Lung (tissue), 12 donors: ENCODE measurements around the gene CCDC47. TPM values are rescaled to one million over a fixed set of nuclear protein-coding genes. Genes with fewer than 3 reads are reported as not detected.

Experiments
- ATAC-seq: fragments of 200-7000 bp; cut with Tn5 transposase; one replicate; pipeline ENCODE4 v1.9.1; 2020; ENCODE audit warnings: moderate number of reproducible peaks; ENCODE audit not compliant: insufficient read depth, low FRiP score
- DNase-seq, 3 donors: peaks; one replicate each; pipeline ENCODE4 v3.0.0-alpha.2; 2013 to 2017
- H3K27ac ChIP-seq, 2 donors: one replicate each; pipeline ENCODE4 v1.5.1; 2013; ENCODE audit warnings: mild to moderate bottlenecking in 2 of 2, moderate library complexity in 2 of 2, control low read depth in 1 of 2, inconsistent platforms in 1 of 2, low read depth in 1 of 2, low read length in 1 of 2
- H3K27me3 ChIP-seq, 3 donors: one replicate each; pipeline ENCODE4 v1.5.1; 2013; ENCODE audit warnings: low read length in 2 of 3; ENCODE audit not compliant: control insufficient read depth in 3 of 3, insufficient read depth in 3 of 3
- H3K36me3 ChIP-seq, 4 donors: one replicate each; pipeline ENCODE4 v1.5.1; 2013; ENCODE audit warnings: low read length in 4 of 4, mild to moderate bottlenecking in 1 of 4, moderate library complexity in 1 of 4; ENCODE audit not compliant: control insufficient read depth in 4 of 4, insufficient read depth in 4 of 4
- H3K4me1 ChIP-seq, 5 donors: one replicate each; pipeline ENCODE4 v1.5.1; 2013; ENCODE audit warnings: low read length in 5 of 5, mild to moderate bottlenecking in 2 of 5, moderate library complexity in 1 of 5; ENCODE audit not compliant: control insufficient read depth in 5 of 5, insufficient read depth in 5 of 5
- H3K4me3 ChIP-seq: one replicate; pipeline ENCODE4 v1.5.1; 2013; ENCODE audit warnings: mild to moderate bottlenecking, control low read depth, moderate library complexity
- H3K9ac ChIP-seq, 2 donors: one replicate each; pipeline ENCODE4 v1.5.1; 2013; ENCODE audit warnings: low read length in 2 of 2, control low read depth in 1 of 2; ENCODE audit not compliant: insufficient read depth in 1 of 2
- H3K9me3 ChIP-seq, 4 donors: one replicate each; pipeline ENCODE4 v1.5.1; 2013; ENCODE audit warnings: low read length in 3 of 4, mild to moderate bottlenecking in 1 of 4, moderate library complexity in 1 of 4; ENCODE audit not compliant: control insufficient read depth in 4 of 4, insufficient read depth in 3 of 4
- WGBS, 2 donors: extraction: QIAGEN DNeasy Blood & Tissue Kit; methylation state at CpG; one replicate each; pipeline ENCODE4 v1.1.7; 2013; 5-methylcytosine and 5-hydroxymethylcytosine counted together
- polyA plus RNA-seq, 2 donors: library from polyadenylated mRNA; stranded (reverse); fragments of 200-250 nt; gene quantifications; one replicate each; pipeline ENCODE4 v1.2.1, GENCODE V29; 2013
- total RNA-seq, 2 donors: library from RNA; depleted of rRNA in 1 of 2; stranded (reverse); fragments of >200 nt in 1 of 2; gene quantifications; one replicate each; pipeline ENCODE4 v1.2.1, GENCODE V29; 2014 to 2021
- TF ChIP-seq, protein P1 (sequence below): IDR thresholded peaks from 2 replicates; pipeline ENCODE4 v1.5.1; 2012; ENCODE audit warnings: mild to moderate bottlenecking; ENCODE audit errors: control extremely low read depth, extremely low read depth
- donor health status: control.
- donor health status: control.
- donor health status: Bipolar disorder and iron deficiency.
- donor health status: healthy.
- donor health status: DM: yes; HTN: yes; CAD: no.

CCDC47 gene
- total and polyA plus RNA-seq, 4 donors: 29.5 to 89.9 (median 82.7) TPM

DNA sequence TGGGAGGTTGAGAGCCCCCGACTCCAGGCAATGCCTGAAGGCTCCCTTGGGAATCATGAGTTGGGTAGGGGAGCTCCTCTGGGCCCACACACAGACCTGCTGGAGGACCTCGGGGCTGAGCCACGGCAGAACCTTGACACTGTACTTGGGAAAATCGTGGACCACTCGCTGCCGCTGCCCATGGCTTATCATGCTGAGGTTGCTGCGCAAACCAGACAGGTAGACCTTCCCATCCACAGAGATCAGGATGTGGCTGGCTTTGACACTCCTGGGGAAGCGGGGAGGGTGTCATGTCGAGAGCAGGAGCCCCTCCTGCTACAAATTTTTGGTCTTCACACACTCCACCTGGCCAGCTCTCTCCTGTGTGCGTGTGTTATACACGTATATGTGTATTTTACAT lies 66.2 kb downstream of the CCDC47 start:
- no peak overlapping the region for H3K9ac ChIP-seq
- H3K36me3 ChIP-seq: peaks cover 20 to 41% (median 33%) of the 10 kb centered on the region in 4 donors
- H3K9me3 ChIP-seq: no peaks in the 10 kb centered on the region
- H3K4me3 ChIP-seq: no peak overlapping the region
- DNase-seq (no peak), ATAC-seq (no peak)
- no peak overlapping the region for H3K27ac ChIP-seq
- no peaks in the 10 kb centered on the region for H3K27me3 ChIP-seq
- WGBS, 2 donors: 92% methylated on average over 11 of the region's 11 CpGs
- peaks cover 0 to 7% (median 0%) of the 10 kb centered on the region in 5 donors for H3K4me1 ChIP-seq
- TF ChIP-seq, protein P1, sequence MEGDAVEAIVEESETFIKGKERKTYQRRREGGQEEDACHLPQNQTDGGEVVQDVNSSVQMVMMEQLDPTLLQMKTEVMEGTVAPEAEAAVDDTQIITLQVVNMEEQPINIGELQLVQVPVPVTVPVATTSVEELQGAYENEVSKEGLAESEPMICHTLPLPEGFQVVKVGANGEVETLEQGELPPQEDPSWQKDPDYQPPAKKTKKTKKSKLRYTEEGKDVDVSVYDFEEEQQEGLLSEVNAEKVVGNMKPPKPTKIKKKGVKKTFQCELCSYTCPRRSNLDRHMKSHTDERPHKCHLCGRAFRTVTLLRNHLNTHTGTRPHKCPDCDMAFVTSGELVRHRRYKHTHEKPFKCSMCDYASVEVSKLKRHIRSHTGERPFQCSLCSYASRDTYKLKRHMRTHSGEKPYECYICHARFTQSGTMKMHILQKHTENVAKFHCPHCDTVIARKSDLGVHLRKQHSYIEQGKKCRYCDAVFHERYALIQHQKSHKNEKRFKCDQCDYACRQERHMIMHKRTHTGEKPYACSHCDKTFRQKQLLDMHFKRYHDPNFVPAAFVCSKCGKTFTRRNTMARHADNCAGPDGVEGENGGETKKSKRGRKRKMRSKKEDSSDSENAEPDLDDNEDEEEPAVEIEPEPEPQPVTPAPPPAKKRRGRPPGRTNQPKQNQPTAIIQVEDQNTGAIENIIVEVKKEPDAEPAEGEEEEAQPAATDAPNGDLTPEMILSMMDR: no peak

DNA sequence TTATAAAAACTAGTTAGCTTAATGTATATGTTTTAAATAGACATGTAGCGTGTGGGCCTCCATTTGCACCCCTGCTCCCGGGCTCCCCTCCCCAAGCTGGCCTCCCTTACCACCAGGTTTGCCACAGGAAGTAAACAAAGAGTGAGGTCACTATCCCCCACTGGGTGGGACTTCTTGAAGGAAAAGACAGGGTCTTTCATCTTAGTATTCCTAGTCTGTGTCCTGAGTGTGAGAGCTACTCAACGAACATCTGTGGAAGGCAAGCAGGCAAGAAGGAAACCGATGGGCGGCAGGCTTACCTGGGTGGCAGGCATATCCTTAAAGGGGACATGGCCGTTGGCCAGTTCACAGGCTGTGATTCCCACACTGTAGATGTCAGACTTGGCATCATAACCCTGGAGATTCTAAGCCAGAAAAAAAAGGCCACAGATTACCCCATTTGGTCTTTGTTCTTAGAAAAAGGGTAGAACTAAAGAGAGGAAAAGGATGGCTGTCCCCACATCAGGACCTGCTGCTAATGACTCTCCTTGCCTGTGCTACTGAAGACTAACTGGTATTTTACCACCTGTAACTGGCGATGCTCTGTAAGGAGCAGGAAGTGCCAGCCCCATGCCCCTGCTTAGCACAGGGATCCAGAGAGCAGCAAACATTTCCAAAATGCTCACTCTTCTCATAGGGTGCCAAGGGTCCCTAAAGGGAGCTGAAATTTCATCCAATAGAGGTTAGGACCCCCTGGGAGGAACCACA lies 66.9 kb downstream of the CCDC47 start:
- peaks cover 0 to 10% (median 0%) of the 10 kb centered on the region in 5 donors for H3K4me1 ChIP-seq
- H3K4me3 ChIP-seq: no peak overlapping the region
- 74 to 75% methylated on average over 7 of the region's 7 CpGs for WGBS, 2 donors
- no peaks in the 10 kb centered on the region for H3K9me3 ChIP-seq
- H3K36me3 ChIP-seq: peaks cover 20 to 37% (median 28%) of the 10 kb centered on the region in 4 donors
- H3K27ac ChIP-seq: no peak overlapping the region
- H3K27me3 ChIP-seq: no peaks in the 10 kb centered on the region
- ATAC-seq (no peak), DNase-seq (no peak)
- TF ChIP-seq, protein P1: no peak
- H3K9ac ChIP-seq: no peak overlapping the region

DNA sequence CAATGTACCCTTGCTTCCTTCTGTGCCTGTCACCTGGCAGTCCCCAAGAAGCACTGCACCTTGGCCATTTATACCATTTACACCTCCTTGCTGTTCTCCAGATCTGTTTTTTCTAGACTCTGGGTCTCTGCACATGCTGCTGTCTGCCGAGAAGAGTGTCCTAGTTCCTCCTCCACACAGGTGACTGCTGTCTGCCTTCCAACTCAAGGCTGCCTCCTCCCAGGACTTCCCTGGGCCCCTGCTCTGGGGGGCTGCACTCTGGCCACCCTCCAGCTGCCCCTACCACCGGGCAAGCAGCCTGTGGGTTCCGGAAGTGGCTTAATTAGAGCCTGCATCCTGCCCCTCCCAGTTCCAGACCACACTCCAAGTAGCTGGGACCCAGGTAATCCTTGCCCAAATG lies 67.7 kb downstream of the CCDC47 start:
- ATAC-seq: no peak
- H3K4me3 ChIP-seq: no peak overlapping the region

More for the DNA sequence above, 67.7 kb downstream of the CCDC47 start:
- Histone ChIP-seq H3K27me3 (no peaks in the 10 kb centered on the region), H3K36me3 (peaks cover 18 to 34% (median 27%) of the 10 kb centered on the region in 4 donors), H3K9me3 (no peaks in the 10 kb centered on the region), H3K9ac (no peak overlapping the region), H3K27ac (no peak overlapping the region), H3K4me1 (peaks cover 0 to 19% (median 7%) of the 10 kb centered on the region in 5 donors)
- 20 to 38% methylated on average over 3 of the region's 3 CpGs for WGBS, 2 donors
- DNase-seq: no peak
- TF ChIP-seq, protein P1: no peak
